GM12891 (cell line): ENCODE data around the gene FITM2.

Experiments used
- POLR2A ChIP-seq: IDR thresholded peaks from 2 replicates; pipeline ENCODE4 v1.6.1; 2011; ENCODE audit warnings: low read depth, low read length, control low read depth
- POLR2AphosphoS5 ChIP-seq: IDR thresholded peaks from 2 replicates; pipeline ENCODE4 v1.6.1; 2011; ENCODE audit warnings: low read depth, low read length, control low read depth
- SPI1 ChIP-seq: IDR thresholded peaks from 2 replicates; pipeline ENCODE4 v1.6.1; 2011; ENCODE audit warnings: low read depth, low read length, control low read depth
- TAF1 ChIP-seq: IDR thresholded peaks from 2 replicates; pipeline ENCODE4 v1.6.1; 2011; ENCODE audit warnings: low read depth, low read length, control low read depth

GRCh38 chr20:44336086-44336485 lies 25.1 kb upstream of the FITM2 start:
- TF ChIP-seq POLR2AphosphoS5 (no peak), POLR2A (no peak), TAF1 (no peak), SPI1 (no peak)
